Activated CD4-positive, alpha-beta T cell treated with anti-CD3 and anti-CD28 coated beads, Interleukin-2, amount 50 U/mL, for 1 hour (primary cell): Measurements from ENCODE around the gene FAM174C.
A peak's percentile ranks its signal among the peaks of the same experiment; 100 is the strongest.

ENCODE experiments used
- DNase-seq: peaks from one replicate; pipeline ENCODE4 v3.0.0-alpha.2; 2020

FAM174C gene

GRCh38 chr19:1263188-1263587, 12.1 kb upstream of the FAM174C start:
- DNase-seq = no peak

DNA sequence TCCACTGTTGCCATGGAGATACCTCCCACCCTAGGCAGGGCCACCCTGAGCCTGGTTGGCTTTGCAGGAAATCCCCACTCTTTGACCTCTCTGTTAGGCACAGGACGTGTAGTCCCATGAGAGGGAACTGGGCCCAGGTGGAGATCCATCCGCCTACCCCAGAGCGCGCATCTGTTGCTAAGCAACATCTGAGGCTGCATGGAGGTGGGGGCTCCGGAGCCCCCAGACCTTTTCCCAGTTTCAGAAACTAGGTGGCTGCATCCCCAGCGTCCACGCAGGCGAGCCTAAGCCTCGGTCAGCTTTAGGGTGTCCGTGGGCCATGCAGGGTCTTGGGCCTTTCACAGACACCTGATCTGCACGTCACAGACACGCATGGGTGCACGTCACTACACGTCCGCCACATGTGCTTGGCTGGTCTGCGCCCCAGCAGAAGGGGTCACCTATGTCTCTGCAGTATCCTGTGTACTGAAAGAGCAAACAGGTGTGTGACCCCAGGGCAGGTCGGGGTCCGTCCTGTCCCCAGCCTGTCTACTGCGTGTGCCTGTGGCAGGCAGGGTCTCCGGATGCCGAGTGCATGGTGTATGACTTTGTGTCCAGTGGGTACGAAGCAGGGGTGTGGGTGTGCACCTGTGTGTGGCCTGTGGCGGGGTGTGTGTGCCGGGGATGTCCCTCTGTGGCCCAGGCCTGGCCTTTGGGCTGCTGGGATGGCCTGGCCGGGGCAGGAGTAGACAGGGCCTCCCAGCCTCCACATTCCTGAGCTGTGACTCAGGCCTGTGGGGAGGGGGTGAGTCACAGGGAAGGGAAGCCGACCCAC, 10.3 kb upstream of the FAM174C start:
- no peak for DNase-seq

DNA sequence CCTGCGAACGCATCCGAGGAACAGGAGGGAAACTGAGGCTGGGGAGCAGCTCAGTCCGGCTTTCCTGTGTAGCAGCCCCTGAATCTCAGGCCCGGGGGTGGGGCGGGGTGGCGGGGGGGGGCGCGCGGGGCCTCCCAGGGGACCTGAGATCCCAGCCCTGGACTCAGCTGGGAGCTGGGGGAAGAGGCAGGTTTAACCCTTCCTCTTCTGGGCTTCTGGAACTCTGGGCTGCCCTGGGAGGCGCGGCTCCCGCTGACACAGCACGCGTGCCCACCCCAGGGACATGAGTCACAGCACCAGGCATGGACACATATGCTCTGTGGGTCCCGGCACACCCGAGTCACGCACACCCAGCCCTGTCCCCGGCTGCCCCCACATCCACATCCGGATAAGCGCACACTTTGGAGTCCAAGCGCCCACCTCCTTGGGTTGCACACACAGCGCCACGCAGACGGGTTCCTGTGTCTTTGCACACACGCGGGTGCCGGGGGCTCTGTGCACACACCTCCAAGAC, 9.7 kb upstream of the FAM174C start:
- DNase-seq = no peak

GRCh38 chr19:1266129-1266915, 9.0 kb upstream of the FAM174C start:
- DNase-seq = peak; percentile 76

DNA sequence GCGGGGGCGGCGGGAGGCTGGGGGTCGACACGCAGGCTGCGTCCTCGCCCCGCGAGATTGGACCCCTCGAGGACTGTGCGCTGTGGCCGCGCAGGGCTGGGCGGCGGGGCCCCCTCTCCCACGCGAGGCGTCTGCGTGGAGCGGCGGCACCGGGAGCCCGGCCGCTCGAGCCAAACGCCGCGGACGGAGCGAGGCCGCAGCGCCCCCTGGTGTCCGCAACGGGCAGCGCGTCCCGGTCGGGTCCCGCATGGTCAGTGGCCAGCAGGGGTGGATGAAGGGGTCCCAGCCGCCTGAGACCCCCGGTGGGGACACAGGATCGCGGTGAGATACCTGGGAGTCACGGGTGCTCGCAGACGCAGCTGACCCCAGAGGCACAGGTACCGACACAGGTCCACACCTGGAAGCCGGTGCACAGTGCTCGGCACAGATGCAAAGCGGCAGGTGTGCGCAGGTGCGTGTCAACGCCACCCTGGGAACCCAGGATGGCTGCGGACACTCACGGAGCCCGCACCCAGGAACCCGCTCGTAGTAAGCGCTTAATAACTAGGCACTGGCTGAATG, 8.3 kb upstream of the FAM174C start:
- DNase-seq = peak; percentile 64

GRCh38 chr19:1267477-1268225, 7.7 kb upstream of the FAM174C start:
- DNase-seq = no peak

- DNase-seq = no peak
Measured at GRCh38 chr19:1268226-1269064, 6.9 kb upstream of the FAM174C start.

GRCh38 chr19:1269065-1269477, 6.3 kb upstream of the FAM174C start, which contains the start of gene CIRBP:
Gene CIRBP (plus strand): TSS chr19:1269332. CDS start chr19:1270934, 1,602 bp downstream.
- DNase-seq = peak; percentile 99

DNA sequence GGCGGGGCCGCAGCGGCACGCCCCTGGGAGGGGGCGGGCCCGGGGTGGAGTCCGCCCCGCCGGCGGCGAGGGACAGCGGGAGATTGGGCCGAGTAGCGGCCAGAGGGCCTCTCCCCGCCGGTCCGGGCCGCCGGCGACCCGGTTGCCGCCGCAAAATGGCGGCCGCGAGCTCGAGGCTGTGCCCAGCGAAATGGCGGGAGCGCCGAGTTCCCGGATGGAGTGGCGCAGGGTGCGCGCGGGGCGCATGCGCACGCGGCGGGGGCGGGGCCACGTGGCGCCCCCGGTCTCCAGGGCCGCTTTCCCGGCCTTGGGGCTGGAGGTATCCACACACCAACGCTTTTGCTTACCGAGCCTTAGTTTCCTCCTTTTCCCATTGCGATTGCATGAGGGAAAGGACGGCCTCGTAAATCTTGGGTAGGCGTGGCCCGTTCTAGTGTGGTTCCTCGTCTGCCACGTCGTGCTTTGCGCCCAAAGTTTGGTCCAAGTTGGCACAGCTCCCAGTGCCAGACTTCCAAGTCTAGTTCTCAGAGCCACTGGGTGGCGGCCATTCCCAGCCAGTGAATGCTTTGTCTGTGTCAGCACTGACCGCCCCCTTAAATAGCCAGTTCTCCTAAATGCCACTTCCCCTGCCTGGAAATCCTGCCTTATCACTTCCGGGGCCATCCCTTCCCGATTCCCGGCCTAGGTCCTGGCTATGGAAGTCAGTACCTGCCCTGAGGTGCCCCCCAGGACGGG, 5.7 kb upstream of the FAM174C start:
- peak; percentile 83 for DNase-seq

DNA sequence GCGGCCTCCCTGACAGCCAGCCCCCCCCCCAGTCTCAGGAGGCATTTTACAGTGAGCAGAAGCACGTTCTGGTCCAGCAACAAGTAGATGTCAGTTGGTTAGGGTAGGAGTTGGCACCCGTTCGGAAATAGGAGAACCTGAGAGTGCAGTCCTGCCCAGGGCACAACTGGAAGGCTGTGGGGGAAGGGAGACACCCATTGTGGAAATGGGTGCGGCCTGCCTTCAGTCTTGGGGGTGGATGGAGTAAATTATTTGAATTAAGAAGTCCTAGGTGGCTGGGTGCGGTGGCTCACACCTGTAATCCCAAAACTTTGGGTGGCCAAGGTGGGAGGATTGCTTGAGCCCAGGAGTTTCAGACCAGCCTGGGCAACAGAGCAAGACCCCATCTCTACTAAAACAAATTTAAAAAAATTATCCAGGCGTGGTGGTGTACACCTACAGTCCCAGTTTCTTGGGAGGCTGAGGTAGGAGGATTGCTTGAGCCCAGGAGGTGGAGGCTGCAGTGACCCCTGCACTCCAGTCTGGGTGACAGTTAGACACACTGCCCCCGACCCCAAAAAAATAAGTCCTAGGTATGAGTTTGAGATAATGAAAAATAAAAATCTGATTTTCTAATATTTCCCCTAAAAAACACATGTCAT, 5.0 kb upstream of the FAM174C start:
- no peak for DNase-seq

GRCh38 chr19:1270854-1271527, 4.3 kb upstream of the FAM174C start:
- DNase-seq = no peak

GRCh38 chr19:1271528-1272422, 3.6 kb upstream of the FAM174C start:
- no peak for DNase-seq

GRCh38 chr19:1272423-1273262, 2.7 kb upstream of the FAM174C start:
- no peak for DNase-seq

GRCh38 chr19:1273263-1274041, 1.9 kb upstream of the FAM174C start:
- no peak for DNase-seq

DNA sequence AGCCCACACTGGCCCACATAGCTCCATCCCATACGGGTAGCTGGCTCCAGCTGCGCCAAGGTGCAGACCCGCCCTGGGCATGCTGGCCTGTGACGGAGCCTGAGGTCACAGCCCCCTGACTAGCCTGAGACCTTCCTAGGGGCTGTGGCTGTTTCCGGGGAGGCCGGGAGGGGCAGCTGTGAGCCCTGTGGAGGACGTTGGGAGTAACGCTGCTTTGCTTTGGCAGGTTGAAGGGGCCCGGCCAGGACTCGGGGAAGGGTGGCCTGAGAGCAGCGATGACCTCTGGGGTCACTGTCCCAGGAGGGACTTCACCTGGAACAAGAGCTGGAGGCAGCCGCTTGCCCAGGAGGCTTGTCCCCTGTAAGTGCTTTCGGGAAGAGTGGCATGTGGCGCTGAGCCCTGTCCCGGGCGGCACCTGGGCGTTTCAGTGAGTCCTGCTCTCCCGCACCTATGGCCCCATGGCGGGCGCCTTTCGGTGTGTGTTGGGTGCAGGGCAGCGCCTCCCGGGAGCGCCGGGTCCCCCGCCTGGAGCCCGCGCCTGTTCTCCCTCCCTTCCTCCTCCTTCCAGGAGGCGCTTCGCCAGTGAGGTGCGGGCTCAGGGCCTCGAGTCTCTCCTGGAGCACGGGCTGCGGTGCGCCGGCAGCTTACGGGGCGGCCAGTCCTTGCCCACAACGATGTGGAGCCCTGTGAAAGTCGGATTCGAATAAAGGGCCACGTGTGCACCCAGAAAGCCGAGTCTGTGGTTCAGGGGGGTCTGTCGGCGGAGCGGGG, 1.1 kb upstream of the FAM174C start:
- no peak for DNase-seq

DNA sequence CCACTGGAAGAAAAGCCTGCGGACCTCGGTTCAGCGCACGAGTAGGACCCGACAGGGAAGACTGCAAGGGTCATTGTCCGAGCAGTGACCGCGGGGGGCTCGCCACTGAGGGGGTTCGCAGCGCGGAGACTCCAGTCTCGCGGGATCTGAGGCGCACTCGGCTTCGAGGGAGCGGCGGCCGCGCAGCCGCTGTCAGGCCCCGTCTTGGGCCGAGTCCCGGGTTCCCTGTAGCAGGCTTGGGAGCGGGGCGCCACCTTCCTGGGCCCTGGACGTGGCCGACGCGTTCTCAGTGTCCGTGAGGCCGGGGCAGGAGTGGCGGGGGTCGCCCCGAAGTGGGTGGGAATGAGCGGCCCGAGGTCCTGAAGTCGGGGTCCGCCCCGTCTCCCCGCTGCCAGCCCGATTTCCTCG, 474 bp upstream of the FAM174C start:
- no peak for DNase-seq
